B cell (primary cell): ENCODE results near the gene MMP8. TPM values are rescaled to one million over a fixed set of nuclear protein-coding genes. Genes with fewer than 3 reads are reported as not detected.

Source experiments
- ATAC-seq: fragments of 200-7000 bp; cut with Tn5 transposase; one replicate; pipeline ENCODE4 v1.10.0; 2021; ENCODE audit warnings: low read depth, mild to moderate bottlenecking, moderate number of reproducible peaks, moderate library complexity
- CTCF ChIA-PET: fragments of 350-600 bp; sonication (Branson Sonifier 250); formaldehyde crosslinking; loops from one replicate; lab custom pipeline; 2021; ENCODE audit warnings: antibody characterized with exemption, inconsistent platforms; lab: Charles Lee
- POLR2A ChIA-PET: fragments of 350-600 bp; sonication (Branson Sonifier 250); formaldehyde crosslinking; loops from one replicate; lab custom pipeline; 2021; ENCODE audit warnings: antibody characterized with exemption; lab: Charles Lee
- DNase-seq: peaks from one replicate; pipeline ENCODE4 v3.0.0; 2013
- H2AFZ ChIP-seq: 2 replicates; pipeline ENCODE4 v1.6.1; 2012; ENCODE audit warnings: mild to moderate bottlenecking, low read depth, low read length; ENCODE audit not compliant: insufficient read depth, poor library complexity, severe bottlenecking
- H3K27ac ChIP-seq, 2 donors: 1 replicate in 1 of 2; 2 replicates in 1 of 2; pipeline ENCODE4 v1.5.1; 2012 to 2013; ENCODE audit warnings: low read length in 2 of 2, mild to moderate bottlenecking in 2 of 2, moderate library complexity in 1 of 2
- H3K27me3 ChIP-seq, 4 experiments: fragments of 200-600 bp in 1 of 4; sonication (generic) in 1 of 4; replicated peaks in 1 of 4; 1 replicate in 2 of 4; 2 replicates in 2 of 4; pipeline versions ENCODE4 v1.6.1 to v1.7.0; 2013 to 2016; ENCODE audit warnings: low read length in 3 of 4, mild to moderate bottlenecking in 2 of 4, mixed read lengths in 1 of 4, moderate library complexity in 1 of 4; ENCODE audit not compliant: insufficient read depth in 4 of 4, control insufficient read depth in 3 of 4; ENCODE audit errors: control extremely low read depth in 1 of 4
- H3K36me3 ChIP-seq, 2 experiments: replicated peaks in 1 of 2; 1 replicate in 1 of 2; 2 replicates in 1 of 2; pipeline versions ENCODE4 v1.6.1 to v1.7.1; 2013; ENCODE audit warnings: low read length in 1 of 2; ENCODE audit not compliant: insufficient read depth in 2 of 2, control insufficient read depth in 1 of 2; ENCODE audit errors: control extremely low read depth in 1 of 2, extremely low read depth in 1 of 2
- H3K4me1 ChIP-seq, 2 donors: fragments of 200-600 bp in 1 of 2; sonication (generic) in 1 of 2; 1 replicate in 1 of 2; 2 replicates in 1 of 2; pipeline versions ENCODE4 v1.5.1 to v1.6.1; 2013 to 2017; ENCODE audit warnings: low read length in 2 of 2; ENCODE audit not compliant: control insufficient read depth in 2 of 2, insufficient read depth in 2 of 2
- H3K4me2 ChIP-seq: replicated peaks from 2 replicates; pipeline ENCODE3; 2012; ENCODE audit warnings: mild to moderate bottlenecking, low read depth, low read length; ENCODE audit not compliant: poor library complexity, severe bottlenecking
- H3K4me3 ChIP-seq, 5 experiments: fragments of 200-600 bp in 1 of 5; sonication (generic) in 1 of 5; 1 replicate in 3 of 5; 2 replicates in 2 of 5; pipeline versions ENCODE4 v1.5.1 to v1.7.0; 2011 to 2016; ENCODE audit warnings: low read length in 4 of 5, mild to moderate bottlenecking in 4 of 5, low read depth in 2 of 5, control low read depth in 1 of 5, moderate library complexity in 1 of 5; ENCODE audit not compliant: insufficient read depth in 1 of 5; ENCODE audit errors: control extremely low read depth in 1 of 5, extremely low read depth in 1 of 5
- H3K79me2 ChIP-seq: fragments of 200-600 bp; sonication (generic); one replicate; pipeline ENCODE4 v1.6.0; 2016; ENCODE audit warnings: low read length; ENCODE audit not compliant: control insufficient read depth, insufficient read depth
- H3K9ac ChIP-seq: fragments of 200-600 bp; sonication (generic); 2 replicates; pipeline ENCODE4 v1.6.1; 2017; ENCODE audit warnings: mild to moderate bottlenecking, low read length, moderate library complexity
- H3K9me3 ChIP-seq, 3 donors: one replicate each; pipeline versions ENCODE4 v1.6.1 to v1.7.1; 2013; ENCODE audit warnings: low read length in 2 of 3; ENCODE audit not compliant: control insufficient read depth in 2 of 3, insufficient read depth in 1 of 3; ENCODE audit errors: control extremely low read depth in 1 of 3
- H4K20me1 ChIP-seq: 2 replicates; pipeline ENCODE4 v1.6.0; 2012; ENCODE audit warnings: mild to moderate bottlenecking, low read length; ENCODE audit not compliant: insufficient read depth, control insufficient read depth, poor library complexity, severe bottlenecking
- H3K27ac Mint-ChIP-seq: one replicate; pipeline ENCODE4 v1.8.0; 2021; ENCODE audit warnings: mixed read lengths
- H3K27me3 Mint-ChIP-seq: one replicate; pipeline ENCODE4 v1.8.0; 2021; ENCODE audit warnings: mixed read lengths
- H3K4me1 Mint-ChIP-seq: one replicate; pipeline ENCODE4 v1.8.0; 2021; ENCODE audit warnings: mixed read lengths
- H3K4me3 Mint-ChIP-seq: one replicate; pipeline ENCODE4 v1.8.0; 2021; ENCODE audit warnings: mixed read lengths
- H3K9me3 Mint-ChIP-seq: one replicate; pipeline ENCODE4 v1.8.0; 2022; ENCODE audit warnings: mixed read lengths; ENCODE audit not compliant: insufficient read depth
- EZH2 ChIP-seq: IDR thresholded peaks from 2 replicates; pipeline ENCODE4 v1.6.1; 2012; ENCODE audit warnings: borderline replicate concordance, low read depth, mild to moderate bottlenecking, moderate library complexity, low read length; ENCODE audit not compliant: insufficient read depth, poor library complexity, severe bottlenecking
- WGBS: methylation state at CpG from one replicate; pipeline ENCODE4 v1.1.5; 2013; ENCODE audit warnings: missing lambda C conversion rate; ENCODE audit not compliant: insufficient coverage; 5-methylcytosine and 5-hydroxymethylcytosine counted together
- intact Hi-C: fragments of 100-400 bp; cut with micrococcal nuclease; formaldehyde crosslinking; loops from one replicate; pipeline ENCODE4 v1.10.0; 2022
- polyA plus RNA-seq: library from polyadenylated mRNA; depleted of rRNA; stranded (reverse); fragments of >200 nt; gene quantifications from 2 replicates; pipeline ENCODE4 v1.2.3, GENCODE V29; 2012
- total RNA-seq, 2 donors: library from RNA; stranded (reverse); fragments of 120-200 nt in 1 of 2; gene quantifications; 1 replicate in 1 of 2; 2 replicates in 1 of 2; pipeline versions ENCODE4 v1.2.3 to v1.2.4, GENCODE V29; 2013 to 2022
- TF ChIP-seq, protein P1 (sequence below): fragments of 200-600 bp; IDR thresholded peaks from one replicate; pipeline ENCODE4 v1.8.0; 2022; ENCODE audit warnings: antibody characterized with exemption, mild to moderate bottlenecking

Gene MMP8
- total and polyA plus RNA-seq, 2 donors (not counting 1 experiment from before 2014, with no cell fraction given) = not detected

DNA sequence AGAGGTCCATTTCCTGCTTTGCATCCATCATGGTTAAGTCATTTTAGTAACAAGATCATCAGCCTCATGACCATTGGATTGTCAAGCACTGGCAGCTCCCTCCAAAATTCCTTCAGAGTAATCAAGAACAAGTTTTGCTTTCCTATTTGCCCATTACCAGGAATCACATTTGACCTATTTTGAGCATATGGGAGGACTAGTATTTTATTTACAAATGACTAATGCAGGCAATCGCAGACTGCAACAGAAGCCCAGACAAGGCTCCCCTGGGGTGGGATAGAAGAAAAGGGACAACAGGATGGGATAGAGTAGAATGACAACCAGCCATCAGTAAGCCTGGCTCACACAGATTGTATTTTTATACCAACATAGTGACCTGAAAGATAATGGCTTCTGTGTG is 46.6 kb upstream of the MMP8 start:
- H3K4me2 ChIP-seq = no peak overlapping the region

DNA sequence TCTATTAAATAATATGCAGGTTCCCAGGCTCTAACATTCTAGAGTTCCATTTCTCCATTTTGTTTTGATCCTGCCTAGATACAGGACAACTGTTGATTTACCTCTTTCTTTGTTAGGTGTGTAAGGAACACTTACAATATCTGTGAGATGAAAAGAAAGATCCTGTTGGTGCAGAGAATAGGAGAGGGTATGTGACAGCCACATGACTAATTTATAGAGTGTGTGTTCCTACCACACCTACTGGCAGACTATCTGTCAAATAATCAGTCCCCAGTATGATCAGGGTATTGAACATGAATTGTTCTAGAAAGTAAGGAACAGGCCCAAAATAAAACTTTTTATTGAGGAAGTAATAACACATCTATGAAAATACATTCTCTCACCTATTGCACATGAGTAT is 45.4 kb upstream of the MMP8 start:
- Histone ChIP-seq H3K9ac (no peak overlapping the region), H3K27ac (no peak overlapping the region), H4K20me1 (no peaks in the 10 kb centered on the region), H3K79me2 (no peaks in the 10 kb centered on the region), H2AFZ (no peak overlapping the region), H3K4me2 (no peak overlapping the region), H3K27me3 (peaks cover 0 to 4% (median 1%) of the 10 kb centered on the region in 4 experiments), H3K36me3 (no peaks in the 10 kb centered on the region), H3K4me1 (no peaks in the 10 kb centered on the region), H3K9me3 (no peaks in the 10 kb centered on the region), H3K4me3 (no peak overlapping the region)
- ChIA-PET POLR2A (no interaction called here), CTCF (no interaction called here)
- ATAC-seq (no peak), DNase-seq (no peak)
- no peaks in the 10 kb centered on the region for H3K4me1 Mint-ChIP-seq
- TF ChIP-seq, protein P1, sequence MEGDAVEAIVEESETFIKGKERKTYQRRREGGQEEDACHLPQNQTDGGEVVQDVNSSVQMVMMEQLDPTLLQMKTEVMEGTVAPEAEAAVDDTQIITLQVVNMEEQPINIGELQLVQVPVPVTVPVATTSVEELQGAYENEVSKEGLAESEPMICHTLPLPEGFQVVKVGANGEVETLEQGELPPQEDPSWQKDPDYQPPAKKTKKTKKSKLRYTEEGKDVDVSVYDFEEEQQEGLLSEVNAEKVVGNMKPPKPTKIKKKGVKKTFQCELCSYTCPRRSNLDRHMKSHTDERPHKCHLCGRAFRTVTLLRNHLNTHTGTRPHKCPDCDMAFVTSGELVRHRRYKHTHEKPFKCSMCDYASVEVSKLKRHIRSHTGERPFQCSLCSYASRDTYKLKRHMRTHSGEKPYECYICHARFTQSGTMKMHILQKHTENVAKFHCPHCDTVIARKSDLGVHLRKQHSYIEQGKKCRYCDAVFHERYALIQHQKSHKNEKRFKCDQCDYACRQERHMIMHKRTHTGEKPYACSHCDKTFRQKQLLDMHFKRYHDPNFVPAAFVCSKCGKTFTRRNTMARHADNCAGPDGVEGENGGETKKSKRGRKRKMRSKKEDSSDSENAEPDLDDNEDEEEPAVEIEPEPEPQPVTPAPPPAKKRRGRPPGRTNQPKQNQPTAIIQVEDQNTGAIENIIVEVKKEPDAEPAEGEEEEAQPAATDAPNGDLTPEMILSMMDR = no peak
- no peak for TF ChIP-seq EZH2
- no peaks in the 10 kb centered on the region for H3K9me3 Mint-ChIP-seq
- intact Hi-C loops = no loop called here
- H3K27me3 Mint-ChIP-seq = peaks cover 27% of the 10 kb centered on the region
- H3K27ac Mint-ChIP-seq = no peak overlapping the region
- no peak overlapping the region for H3K4me3 Mint-ChIP-seq

More for the DNA sequence above, 46.6 kb upstream of the MMP8 start:
- DNase-seq (no peak), ATAC-seq (no peak)
- Mint-ChIP-seq H3K27me3 (peaks cover 27% of the 10 kb centered on the region), H3K4me1 (no peaks in the 10 kb centered on the region), H3K9me3 (no peaks in the 10 kb centered on the region), H3K4me3 (no peak overlapping the region), H3K27ac (no peak overlapping the region)
- Histone ChIP-seq H3K27ac (no peak overlapping the region), H3K9ac (no peak overlapping the region), H3K9me3 (no peaks in the 10 kb centered on the region), H3K4me1 (no peaks in the 10 kb centered on the region), H3K4me3 (no peak overlapping the region), H3K27me3 (peaks cover 0 to 4% (median 1%) of the 10 kb centered on the region in 4 experiments), H3K79me2 (no peaks in the 10 kb centered on the region), H3K36me3 (no peaks in the 10 kb centered on the region), H2AFZ (no peak overlapping the region), H4K20me1 (no peaks in the 10 kb centered on the region)
- no peak for TF ChIP-seq EZH2
- TF ChIP-seq, protein P1 = no peak
- no CpG with 5 or more reads among the region's 1 CpG for WGBS
- ChIA-PET POLR2A (no interaction called here), CTCF (no interaction called here)
- intact Hi-C loops = no loop called here
